NCI-H2196 (cell line): ENCODE data around the gene TRAPPC4.
A peak's percentile ranks its signal among the peaks of the same experiment; 100 is the strongest.
"Not testable (repeated sequence)": the region's sequence is repeated elsewhere in the genome, so short reads cannot be mapped to it uniquely, and the experiment has no call there.

ENCODE experiments used
- DNase-seq: peaks from one replicate; lab custom pipeline; 2025; ENCODE audit not compliant: unreplicated experiment; lab: John Stamatoyannopoulos, UW

Gene TRAPPC4, protein sequence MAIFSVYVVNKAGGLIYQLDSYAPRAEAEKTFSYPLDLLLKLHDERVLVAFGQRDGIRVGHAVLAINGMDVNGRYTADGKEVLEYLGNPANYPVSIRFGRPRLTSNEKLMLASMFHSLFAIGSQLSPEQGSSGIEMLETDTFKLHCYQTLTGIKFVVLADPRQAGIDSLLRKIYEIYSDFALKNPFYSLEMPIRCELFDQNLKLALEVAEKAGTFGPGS

DNA sequence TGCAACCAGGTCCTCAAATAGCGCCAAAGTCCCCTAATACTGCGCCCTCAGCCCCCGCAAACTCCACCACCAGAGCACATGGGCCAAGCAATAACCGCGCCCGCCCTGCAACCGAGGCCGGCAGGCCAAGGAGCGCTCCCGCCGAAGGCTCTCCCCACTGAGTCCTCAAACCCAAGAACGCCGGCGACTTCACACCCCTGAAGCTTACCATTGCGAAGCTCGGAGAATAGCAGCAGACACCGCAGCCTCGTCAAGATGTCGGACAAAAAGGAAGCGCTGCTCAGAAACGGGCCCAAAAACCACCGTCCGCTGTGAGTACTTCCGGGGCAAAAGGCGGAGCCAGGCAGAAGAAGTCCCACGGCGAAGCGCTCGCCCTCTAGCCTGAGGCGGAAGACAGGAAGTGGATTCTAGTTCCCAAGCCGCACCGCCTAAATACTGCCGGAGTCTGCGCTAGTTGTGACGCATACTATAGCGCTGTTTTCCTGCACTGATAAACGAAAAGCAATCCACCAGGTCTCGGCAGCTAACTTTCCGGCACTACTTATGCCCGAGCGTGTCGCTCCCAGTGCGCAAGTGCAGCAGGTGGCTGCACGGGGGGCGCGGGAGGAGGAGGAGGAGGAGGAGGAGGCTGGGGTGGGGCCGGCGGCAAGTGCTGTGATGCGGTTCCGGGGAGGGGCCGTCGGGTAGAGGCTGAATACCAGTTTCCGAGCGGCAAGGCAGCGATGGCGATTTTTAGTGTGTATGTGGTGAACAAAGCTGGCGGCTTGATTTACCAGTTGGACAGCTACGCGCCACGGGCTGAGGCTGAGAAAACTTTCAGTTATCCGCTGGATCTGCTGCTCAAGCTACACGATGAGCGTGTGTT lies at the start of gene TRAPPC4, which contains the start of gene RPS25:
Gene TRAPPC4, plus strand, starts transcription at position 693 of the 865 bp plus-strand sequence. Its CDS starts 30 bp downstream, at position 723.
Gene RPS25, minus strand, starts transcription at position 270 of the 865 bp plus-strand sequence. Its CDS starts 59 bp downstream, at position 211.
- peak; percentile 96 for DNase-seq

DNA sequence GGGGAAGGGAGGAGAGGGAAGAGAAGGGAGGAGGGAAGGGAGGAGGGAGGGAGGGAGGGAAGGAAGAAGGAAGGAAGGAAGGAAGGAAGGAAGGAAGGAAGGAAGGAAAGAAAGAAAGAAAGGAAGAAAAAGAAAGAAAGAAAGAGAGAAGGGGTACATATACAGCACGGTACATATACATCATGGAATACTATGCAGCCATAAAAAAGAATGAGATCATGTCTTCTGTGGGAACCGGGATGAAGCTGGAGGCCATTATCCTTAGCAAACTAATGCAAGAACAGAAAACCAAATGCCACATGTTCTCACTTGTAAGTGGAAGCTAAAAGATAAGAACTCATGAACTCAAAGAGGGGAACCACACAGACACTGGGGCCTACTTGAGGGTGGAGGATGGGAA lies 49.1 kb upstream of the TRAPPC4 start:
- DNase-seq: not testable (repeated sequence)

DNA sequence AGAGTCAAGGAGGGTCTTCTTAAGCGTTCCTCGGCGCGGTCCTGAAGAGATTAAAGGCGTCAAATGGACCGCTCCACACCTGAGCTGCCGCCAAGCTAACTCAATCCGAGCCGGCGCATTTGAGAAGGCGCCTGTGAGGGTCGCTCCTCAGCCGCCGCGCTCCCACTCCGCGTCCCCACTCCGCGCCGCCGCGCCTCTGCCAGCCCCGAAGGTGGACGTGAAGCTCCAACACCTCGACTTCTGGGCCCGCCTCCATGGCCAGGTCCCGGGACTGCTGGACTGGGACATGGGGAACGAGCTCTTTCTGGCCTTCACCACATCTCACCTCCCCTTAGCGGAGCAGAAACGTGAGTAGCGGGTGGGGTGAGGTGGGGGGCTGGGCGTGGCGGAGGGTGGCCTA lies 46.9 kb upstream of the TRAPPC4 start, which contains the start of gene FOXR1:
Gene FOXR1, plus strand, starts transcription at position 116 of the 400 bp plus-strand sequence. Its CDS starts 171 bp downstream, at position 287.
- DNase-seq: no peak

DNA sequence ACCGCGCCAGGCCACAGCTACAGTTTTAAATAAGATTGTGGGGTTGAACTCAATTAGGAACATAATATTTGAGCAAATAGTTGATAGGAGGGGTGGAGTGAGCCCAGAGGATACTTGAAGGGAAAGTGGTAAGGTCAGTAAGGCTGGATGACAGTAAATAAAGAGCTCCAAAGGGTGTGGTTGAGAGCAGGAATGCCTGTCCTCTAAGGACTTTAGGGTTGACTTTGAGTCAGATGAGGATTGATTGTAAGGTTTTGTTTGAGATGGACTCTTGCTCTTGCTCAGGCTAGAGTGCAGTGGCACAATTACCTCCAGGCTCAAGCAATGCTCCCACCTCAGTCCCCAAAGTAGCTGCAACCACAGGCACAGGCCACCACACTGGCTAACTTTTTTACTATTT lies 44.6 kb upstream of the TRAPPC4 start:
- DNase-seq: no peak

DNA sequence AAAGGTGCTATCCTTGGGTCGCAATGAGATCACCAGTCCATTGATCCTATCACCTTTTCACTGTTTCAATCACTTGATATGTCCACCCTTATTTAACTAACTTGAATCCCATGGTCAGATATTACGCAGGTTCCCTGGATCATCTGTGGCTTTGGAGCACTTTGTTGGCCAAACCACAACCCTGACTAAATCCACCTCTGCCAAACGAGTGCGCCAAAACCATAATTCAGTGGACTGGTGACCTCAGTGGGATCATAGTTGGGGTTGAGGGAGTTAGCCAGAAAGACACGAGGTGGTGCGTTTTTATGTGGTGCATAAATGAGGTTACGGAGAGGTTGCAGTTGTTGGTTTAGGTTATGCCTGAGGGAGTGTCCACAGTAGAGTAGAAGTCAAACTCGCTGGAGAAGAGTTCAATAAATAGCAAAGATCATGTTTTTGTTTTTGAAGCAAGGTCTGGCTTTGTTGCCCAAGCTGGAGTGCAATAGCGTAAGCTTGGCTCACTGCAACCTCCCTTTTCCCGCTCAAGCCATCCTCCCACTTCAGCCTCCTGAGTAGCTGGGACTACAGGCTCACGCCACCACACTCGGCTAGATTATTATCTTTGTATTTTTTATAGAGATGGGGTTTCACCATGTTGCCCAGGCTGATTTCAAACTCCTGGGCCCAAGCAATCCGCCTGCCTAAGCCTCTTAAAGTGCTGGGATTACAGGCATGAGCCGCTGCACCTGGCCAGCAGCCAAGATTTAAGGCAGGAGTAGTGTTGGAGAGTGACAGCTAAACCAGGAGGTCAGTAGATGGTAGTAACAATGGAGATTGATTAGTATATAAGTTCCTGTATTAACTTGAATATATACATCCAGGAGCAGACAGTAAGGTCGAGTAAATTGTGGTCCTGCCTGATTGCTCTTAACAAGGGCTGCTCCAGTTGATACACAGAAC lies 42.5 kb upstream of the TRAPPC4 start:
- DNase-seq: peak; percentile 10

DNA sequence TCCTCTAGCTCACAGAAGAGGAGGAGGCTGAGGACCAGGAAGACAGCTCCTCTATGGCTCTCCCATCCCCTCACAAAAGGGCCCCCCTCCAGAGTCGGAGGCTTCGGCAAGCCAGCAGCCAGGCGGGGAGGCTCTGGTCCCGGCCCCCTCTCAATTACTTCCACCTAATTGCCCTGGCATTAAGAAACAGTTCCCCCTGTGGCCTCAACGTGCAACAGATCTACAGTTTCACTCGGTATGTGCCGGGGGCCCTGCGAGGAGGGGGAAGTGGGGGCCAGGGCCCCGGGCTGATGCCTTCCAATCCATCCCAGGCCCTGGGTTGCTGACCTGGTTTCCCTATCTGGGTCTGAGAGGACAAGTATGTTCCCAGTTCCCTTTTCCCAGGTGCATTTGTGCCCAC lies 39.1 kb upstream of the TRAPPC4 start:
- no peak for DNase-seq

DNA sequence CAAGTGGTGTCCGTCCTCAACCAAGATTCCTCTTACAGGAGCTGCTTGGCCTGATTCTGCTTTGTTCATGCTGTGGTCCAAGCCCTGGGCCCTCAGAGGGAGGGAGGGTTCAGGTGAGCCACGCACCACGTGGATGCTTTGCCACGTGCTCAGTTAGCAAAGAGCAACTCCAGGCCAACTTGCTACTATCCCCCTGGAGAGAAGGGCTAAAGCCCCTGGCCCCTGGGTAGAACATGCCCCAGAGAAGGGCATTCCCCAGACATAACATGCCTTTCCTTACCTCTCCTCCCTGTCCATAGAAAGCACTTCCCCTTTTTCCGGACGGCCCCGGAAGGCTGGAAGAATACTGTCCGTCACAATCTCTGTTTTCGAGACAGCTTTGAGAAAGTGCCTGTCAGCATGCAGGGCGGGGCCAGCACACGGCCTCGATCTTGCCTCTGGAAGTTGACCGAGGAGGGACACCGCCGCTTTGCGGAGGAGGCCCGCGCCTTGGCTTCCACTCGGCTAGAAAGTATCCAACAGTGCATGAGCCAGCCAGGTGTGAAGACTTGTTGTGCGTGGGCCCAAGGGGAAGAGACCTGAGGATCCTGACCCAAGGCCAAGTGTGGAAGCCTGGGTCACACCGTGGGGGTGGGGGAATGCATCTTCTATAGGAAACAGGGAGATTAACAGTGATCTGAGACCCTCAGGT lies 38.2 kb upstream of the TRAPPC4 start:
- DNase-seq: no peak

DNA sequence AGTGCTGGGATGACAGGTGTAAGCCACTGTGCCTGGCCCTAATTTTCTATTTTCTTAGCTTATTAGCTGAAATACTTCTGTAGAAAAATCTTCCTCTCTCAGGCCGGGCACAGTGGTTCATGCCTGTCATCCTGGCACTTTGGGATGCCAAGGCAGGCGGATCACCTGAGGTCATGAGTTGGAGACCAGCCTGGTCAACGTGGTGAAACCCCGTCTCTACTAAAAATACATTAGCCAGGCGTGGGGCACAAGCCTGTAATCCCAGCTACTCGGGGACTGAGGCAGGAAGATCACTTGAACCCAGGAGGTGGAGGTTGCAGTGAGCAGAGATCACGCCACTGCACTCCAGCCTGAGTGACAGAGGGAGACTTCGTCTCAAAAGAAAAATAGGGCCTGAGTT lies 34.2 kb upstream of the TRAPPC4 start:
- not testable (repeated sequence) for DNase-seq

DNA sequence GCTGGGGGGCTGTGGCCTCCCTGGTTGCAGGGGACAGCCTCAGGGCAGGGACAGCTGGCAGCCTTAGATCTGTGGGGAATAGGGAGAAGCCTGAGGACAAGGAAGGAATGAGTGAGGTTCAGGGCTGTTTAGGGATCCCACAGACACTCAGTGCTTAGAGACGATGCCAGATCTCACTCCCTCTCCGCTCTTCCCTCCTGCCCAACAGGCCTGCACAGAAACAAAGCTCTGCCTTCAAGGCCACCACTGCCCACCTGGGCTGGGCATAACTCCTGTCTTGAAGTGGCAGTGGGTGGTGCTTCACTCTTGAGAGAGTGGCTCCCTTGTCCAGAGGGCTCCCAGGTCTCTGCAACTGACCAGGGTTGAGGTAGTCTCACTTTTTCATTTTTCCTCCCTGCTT lies 33.7 kb upstream of the TRAPPC4 start:
- DNase-seq: no peak

DNA sequence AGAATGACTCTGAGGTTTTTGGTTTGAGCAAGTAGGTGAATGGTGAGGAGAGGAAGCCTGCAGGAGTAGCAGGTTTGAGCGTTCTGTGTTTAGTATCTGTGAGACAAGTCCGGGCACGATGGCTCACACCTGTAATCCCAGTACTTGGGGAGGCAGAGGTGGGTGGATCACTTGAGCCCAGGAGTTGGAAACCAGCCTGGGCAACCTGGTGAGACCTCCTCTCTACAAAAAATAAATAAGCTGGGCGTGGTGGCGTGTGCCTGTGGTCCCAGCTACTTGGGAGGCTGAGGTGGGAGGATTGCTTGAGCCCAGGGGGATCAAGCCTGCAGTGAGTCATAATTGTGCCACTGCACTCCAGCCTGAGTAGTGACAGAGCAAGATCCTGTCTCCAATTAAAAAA lies 30.3 kb upstream of the TRAPPC4 start:
- DNase-seq: peak; percentile 60

DNA sequence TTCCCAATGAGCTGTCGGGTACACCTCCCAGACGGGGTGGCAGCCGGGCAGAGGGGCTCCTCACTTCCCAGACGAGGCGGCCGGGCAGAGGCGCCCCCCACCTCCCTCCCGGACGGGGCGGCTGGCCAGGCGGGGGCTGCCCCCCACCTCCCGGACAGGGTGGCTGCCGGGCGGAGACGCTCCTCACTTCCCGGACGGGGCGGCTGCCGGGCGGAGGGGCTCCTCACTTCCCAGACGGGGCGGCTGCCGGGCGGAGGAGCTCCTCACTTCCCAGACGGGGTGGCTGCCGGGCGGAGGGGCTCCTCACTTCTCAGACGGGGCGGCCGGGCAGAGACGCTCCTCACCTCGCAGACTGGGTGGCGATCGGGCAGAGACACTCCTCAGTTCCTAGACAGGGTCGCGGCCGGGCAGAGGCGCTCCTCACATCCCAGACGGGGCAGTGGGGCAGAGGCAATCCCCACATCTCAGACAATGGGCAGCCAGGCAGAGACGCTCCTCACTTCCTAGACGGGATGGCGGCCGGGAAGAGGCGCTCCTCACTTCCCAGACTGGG lies 27.0 kb upstream of the TRAPPC4 start:
- not testable (repeated sequence) for DNase-seq

DNA sequence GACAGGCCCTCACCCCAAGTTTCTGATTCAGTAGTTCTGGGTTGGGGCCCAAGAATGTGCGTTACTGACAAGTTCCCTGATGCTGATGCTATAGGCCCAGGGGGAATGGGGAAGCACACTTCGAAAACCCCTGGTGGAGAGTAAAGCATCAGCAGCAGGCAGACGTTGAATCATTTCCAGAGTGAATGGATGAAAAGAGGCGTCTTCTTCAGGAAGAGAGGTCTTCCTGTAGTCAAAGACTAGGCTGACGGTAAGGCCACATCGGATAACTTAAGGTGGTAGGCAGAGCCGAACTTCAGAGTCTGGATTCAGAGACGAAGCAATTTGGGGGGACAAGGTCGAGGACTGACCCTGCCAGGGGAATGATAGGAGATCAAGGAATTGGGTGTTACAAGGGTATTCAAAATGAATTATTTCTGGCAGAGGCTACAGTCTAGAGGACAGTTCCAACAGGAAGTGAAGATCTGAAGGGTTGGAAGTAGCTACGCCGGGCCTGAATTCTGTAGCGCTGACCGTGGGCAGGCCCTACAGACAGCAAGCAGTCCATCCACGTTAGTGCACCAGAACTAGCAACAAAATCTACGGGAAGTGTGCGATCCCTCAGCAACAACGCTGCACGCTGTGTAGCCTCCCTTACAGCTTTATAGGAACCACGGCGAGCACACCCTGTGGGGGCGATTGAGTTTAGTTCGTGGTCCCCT lies 21.5 kb upstream of the TRAPPC4 start:
- DNase-seq: no peak

DNA sequence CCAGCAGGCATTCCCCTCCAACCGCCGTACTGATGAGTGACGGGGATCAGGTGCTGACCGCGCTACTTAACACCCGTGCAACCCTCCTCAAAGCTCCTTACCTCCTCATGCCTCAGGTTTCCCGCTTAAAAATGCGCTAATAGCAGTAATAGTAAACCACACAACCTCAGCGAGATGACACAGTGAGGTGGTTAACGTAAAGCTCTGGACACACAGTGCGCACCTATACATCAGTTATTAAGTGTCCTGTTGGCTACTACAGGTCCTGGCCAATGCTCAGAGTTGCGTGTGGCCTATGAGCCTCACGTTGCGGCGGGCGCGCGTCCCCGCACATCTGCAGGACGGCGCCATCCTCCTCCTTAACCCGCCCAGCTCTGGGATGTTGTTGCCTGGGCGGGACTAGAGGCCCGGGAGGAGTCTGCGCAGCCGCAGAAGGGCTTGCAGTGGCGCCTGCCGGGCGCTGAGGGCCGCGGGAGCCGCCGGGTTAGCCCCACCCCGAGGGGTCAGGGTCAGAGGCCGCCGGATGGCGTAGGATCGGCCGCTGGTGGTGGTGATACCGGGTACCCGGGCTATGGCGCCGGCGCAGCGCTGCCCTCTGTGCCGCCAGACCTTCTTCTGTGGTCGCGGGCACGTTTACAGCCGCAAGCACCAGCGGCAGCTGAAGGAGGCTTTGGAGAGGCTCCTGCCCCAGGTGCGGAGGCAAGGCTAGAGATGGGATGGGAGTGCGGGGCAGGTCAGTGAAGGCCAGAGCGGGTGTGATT lies 20.8 kb upstream of the TRAPPC4 start, which contains the start of gene CENATAC:
Gene CENATAC, plus strand, starts transcription at position 512 of the 761 bp plus-strand sequence. Its CDS starts 60 bp downstream, at position 572.
- DNase-seq: peak; percentile 96

DNA sequence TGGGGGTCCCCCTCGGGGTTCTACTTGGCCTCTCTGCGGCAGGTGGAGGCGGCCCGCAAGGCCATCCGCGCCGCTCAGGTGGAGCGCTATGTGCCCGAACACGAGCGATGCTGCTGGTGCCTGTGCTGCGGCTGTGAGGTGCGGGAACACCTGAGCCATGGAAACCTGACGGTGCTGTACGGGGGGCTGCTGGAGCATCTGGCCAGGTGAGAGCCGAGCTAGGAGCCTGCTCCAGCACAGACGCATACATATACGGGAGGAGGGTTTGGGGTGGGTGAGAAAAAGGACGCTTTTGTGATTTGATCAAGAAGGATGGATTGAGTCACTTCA lies 20.2 kb upstream of the TRAPPC4 start:
- no peak for DNase-seq

DNA sequence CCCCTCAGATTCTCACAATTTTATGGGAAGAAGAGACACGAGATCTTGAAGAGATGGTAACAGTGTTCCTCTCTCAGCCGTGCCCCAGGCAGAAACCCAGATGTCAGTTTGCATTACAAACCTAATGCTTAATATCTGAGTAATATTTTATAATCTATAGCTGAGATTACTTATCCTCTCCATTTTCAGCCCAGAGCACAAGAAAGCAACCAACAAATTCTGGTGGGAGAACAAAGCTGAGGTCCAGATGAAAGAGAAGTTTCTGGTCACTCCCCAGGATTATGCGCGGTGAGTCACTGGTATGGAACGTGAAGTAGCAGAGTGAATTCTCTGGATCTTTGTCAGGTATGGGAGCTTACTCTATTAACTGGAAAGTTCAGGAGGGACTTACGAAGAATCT lies 19.7 kb upstream of the TRAPPC4 start:
- no peak for DNase-seq

DNA sequence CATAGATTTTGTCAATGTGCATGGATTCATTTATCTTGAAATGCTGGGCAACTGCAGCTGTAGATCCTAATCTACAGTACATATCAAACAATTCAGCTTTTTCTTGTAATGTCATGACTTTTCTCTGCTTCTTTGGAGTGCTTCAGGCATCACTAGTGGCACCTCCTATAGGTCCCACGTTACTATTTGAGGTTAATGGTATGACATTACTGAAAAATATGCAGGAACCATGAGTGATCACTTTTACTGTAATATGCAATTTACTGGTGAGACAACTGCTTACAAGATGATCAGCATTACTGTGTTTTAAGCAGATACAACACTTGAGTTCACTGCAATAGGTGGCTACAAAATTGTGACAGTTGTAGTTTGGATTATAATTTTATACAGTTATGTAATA lies 17.7 kb upstream of the TRAPPC4 start:
- no peak for DNase-seq

DNA sequence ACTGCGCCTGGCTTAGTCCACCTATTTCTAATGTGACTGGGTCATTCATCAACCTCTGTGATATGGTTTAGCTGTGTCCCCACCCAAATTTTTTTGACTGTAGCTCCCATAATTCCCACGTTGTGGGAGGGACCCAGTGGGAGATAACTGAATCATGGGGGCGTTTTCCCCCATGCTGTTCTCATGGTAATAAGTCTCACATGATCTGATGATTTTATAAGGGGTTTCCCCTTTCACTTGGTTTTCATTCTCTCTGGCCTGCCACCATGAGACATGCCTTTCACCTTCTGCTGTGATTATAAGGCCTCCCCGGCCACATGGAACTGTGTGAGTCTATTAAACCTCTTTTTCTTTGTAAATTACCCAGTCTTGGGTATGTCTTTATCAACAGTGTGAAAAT lies 11.9 kb upstream of the TRAPPC4 start:
- no peak for DNase-seq

DNA sequence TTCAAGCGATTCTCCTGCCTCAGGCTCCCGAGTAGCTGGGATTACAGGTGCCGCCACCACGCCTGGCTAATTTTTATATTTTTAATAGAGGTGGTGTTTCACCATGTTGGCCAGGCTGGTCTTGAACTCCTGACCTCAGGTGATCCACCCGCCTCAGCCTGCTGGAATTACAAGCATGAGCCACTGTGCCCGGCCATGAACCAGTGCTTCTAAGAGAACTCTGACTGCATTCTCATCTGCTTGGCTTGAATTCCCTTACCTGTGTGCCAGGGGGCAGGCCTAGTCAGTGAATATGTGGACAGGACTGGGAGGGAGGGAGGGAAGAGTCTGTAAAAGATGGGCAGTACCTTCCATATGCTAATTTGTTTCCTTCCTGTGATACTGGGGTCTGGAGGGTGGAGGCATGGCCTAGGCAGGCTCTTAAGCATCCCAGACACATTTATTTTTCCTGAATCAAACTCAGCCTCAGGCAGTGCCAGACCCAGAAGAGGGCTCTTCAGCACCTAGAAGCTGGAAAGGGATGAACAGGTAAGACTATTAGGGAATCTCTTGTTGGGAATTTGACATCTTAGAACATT lies 7.0 kb upstream of the TRAPPC4 start:
- DNase-seq: no peak
